Osteoblast (primary cell): ENCODE results near the gene NOD2. TPM values are rescaled to one million over a fixed set of nuclear protein-coding genes. Genes with fewer than 3 reads are reported as not detected.
A peak's percentile ranks its signal among the peaks of the same experiment; 100 is the strongest.

ENCODE experiments used
- DNase-seq: peaks from one replicate; pipeline ENCODE4 v3.0.0; 2011; ENCODE audit warnings: low spot score, mixed read lengths; ENCODE audit not compliant: insufficient read length; ENCODE audit errors: missing footprints
- H2AFZ ChIP-seq: 2 replicates; pipeline ENCODE4 v1.6.0; 2011; ENCODE audit warnings: mild to moderate bottlenecking, low read length
- H3K27ac ChIP-seq: 2 replicates; pipeline ENCODE4 v1.5.1; 2011; ENCODE audit warnings: mild to moderate bottlenecking, low read depth, low read length, moderate library complexity
- H3K27me3 ChIP-seq: 2 replicates; pipeline ENCODE4 v1.6.0; 2012; ENCODE audit warnings: mild to moderate bottlenecking, control low read depth, inconsistent platforms, low read length, moderate library complexity; ENCODE audit not compliant: insufficient read depth
- H3K36me3 ChIP-seq: 2 replicates; pipeline ENCODE4 v1.5.1; 2011; ENCODE audit warnings: mild to moderate bottlenecking, low read length, control low read depth, moderate library complexity; ENCODE audit not compliant: insufficient read depth
- H3K4me1 ChIP-seq: 2 replicates; pipeline ENCODE4 v1.5.1; 2011; ENCODE audit warnings: mild to moderate bottlenecking, low read length, control low read depth, moderate library complexity; ENCODE audit not compliant: insufficient read depth
- H3K4me2 ChIP-seq: 2 replicates; pipeline ENCODE4 v1.6.0; 2011; ENCODE audit warnings: mild to moderate bottlenecking, low read length; ENCODE audit not compliant: insufficient read depth
- H3K4me3 ChIP-seq: fragments of 200-600 bp; sonication (generic); 3 replicates; pipeline ENCODE4 v1.5.1; 2012; ENCODE audit warnings: mild to moderate bottlenecking, low read length, inconsistent platforms; ENCODE audit not compliant: insufficient read depth
- H3K79me2 ChIP-seq: 2 replicates; pipeline ENCODE4 v1.6.0; 2012; ENCODE audit warnings: mild to moderate bottlenecking, low read length, control low read depth, inconsistent platforms; ENCODE audit not compliant: insufficient read depth
- H3K9me3 ChIP-seq: 2 replicates; pipeline ENCODE4 v1.5.1; 2011; ENCODE audit warnings: low read depth, low read length, control low read depth
- H4K20me1 ChIP-seq: 2 replicates; pipeline ENCODE4 v1.6.0; 2012; ENCODE audit warnings: mild to moderate bottlenecking, low read length, control low read depth; ENCODE audit not compliant: insufficient read depth
- CTCF ChIP-seq: IDR thresholded peaks from 2 replicates; pipeline ENCODE4 v1.5.1; 2011; ENCODE audit warnings: mild to moderate bottlenecking, low read depth, low read length, moderate library complexity; ENCODE audit errors: extremely low read depth
- total RNA-seq: library from RNA; depleted of rRNA; stranded (reverse); fragments of >200 nt; gene quantifications from 2 replicates; pipeline ENCODE4 v1.2.3, GENCODE V29; 2012

The NOD2 gene
- total RNA-seq, 1 donor = under 0.01 TPM

- Histone ChIP-seq H3K9me3 (no peaks in the 10 kb centered on the region), H2AFZ (no peak overlapping the region), H3K27ac (no peak overlapping the region), H3K4me1 (peaks cover 2% of the 10 kb centered on the region), H3K27me3 (no peaks in the 10 kb centered on the region), H3K4me3 (no peak overlapping the region), H3K4me2 (no peak overlapping the region), H4K20me1 (no peaks in the 10 kb centered on the region), H3K36me3 (no peaks in the 10 kb centered on the region), H3K79me2 (no peaks in the 10 kb centered on the region)
- DNase-seq = no peak
- TF ChIP-seq CTCF = no peak
These were observed 29.1 kb upstream of the NOD2 start for GRCh38 chr16:50664270-50664669.

- H4K20me1 ChIP-seq = no peaks in the 10 kb centered on the region
- H3K27me3 ChIP-seq = no peaks in the 10 kb centered on the region
- H3K4me2 ChIP-seq = peak overlapping the region; percentile 71
- H3K9me3 ChIP-seq = no peaks in the 10 kb centered on the region
- peak overlapping the region; percentile 72 for H3K4me3 ChIP-seq
- peaks cover 2% of the 10 kb centered on the region for H3K4me1 ChIP-seq
- no peaks in the 10 kb centered on the region for H3K79me2 ChIP-seq
- no peaks in the 10 kb centered on the region for H3K36me3 ChIP-seq
- H2AFZ ChIP-seq = peak overlapping the region; percentile 77
- peak overlapping the region; percentile 31 for H3K27ac ChIP-seq
- TF ChIP-seq CTCF = peak; percentile 80
- peak; percentile 96 for DNase-seq
These were observed 28.1 kb upstream of the NOD2 start for GRCh38 chr16:50665128-50665878.

- Histone ChIP-seq H2AFZ (no peak overlapping the region), H3K36me3 (no peaks in the 10 kb centered on the region), H3K4me3 (no peak overlapping the region), H3K27me3 (no peaks in the 10 kb centered on the region), H3K79me2 (no peaks in the 10 kb centered on the region), H3K9me3 (peaks cover 6% of the 10 kb centered on the region), H3K27ac (no peak overlapping the region), H3K4me2 (no peak overlapping the region), H4K20me1 (no peaks in the 10 kb centered on the region), H3K4me1 (peaks cover 2% of the 10 kb centered on the region)
- no peak for DNase-seq
- no peak for TF ChIP-seq CTCF
These were observed 26.5 kb upstream of the NOD2 start for GRCh38 chr16:50666658-50667496.
